B cell (primary cell): ENCODE results near the gene PDE3A. TPM values are rescaled to one million over a fixed set of nuclear protein-coding genes. Genes with fewer than 3 reads are reported as not detected.
A peak's percentile ranks its signal among the peaks of the same experiment; 100 is the strongest.

Experiments used
- ATAC-seq: fragments of 200-7000 bp; cut with Tn5 transposase; one replicate; pipeline ENCODE4 v1.10.0; 2021; ENCODE audit warnings: low read depth, mild to moderate bottlenecking, moderate number of reproducible peaks, moderate library complexity
- CTCF ChIA-PET: fragments of 350-600 bp; sonication (Branson Sonifier 250); formaldehyde crosslinking; loops from one replicate; lab custom pipeline; 2021; ENCODE audit warnings: antibody characterized with exemption, inconsistent platforms; lab: Charles Lee
- POLR2A ChIA-PET: fragments of 350-600 bp; sonication (Branson Sonifier 250); formaldehyde crosslinking; loops from one replicate; lab custom pipeline; 2021; ENCODE audit warnings: antibody characterized with exemption; lab: Charles Lee
- DNase-seq: peaks from one replicate; pipeline ENCODE4 v3.0.0; 2013
- H2AFZ ChIP-seq: 2 replicates; pipeline ENCODE4 v1.6.1; 2012; ENCODE audit warnings: mild to moderate bottlenecking, low read depth, low read length; ENCODE audit not compliant: insufficient read depth, poor library complexity, severe bottlenecking
- H3K27ac ChIP-seq, 2 donors: 1 replicate in 1 of 2; 2 replicates in 1 of 2; pipeline ENCODE4 v1.5.1; 2012 to 2013; ENCODE audit warnings: low read length in 2 of 2, mild to moderate bottlenecking in 2 of 2, moderate library complexity in 1 of 2
- H3K27me3 ChIP-seq, 4 experiments: fragments of 200-600 bp in 1 of 4; sonication (generic) in 1 of 4; replicated peaks in 1 of 4; 1 replicate in 2 of 4; 2 replicates in 2 of 4; pipeline versions ENCODE4 v1.6.1 to v1.7.0; 2013 to 2016; ENCODE audit warnings: low read length in 3 of 4, mild to moderate bottlenecking in 2 of 4, mixed read lengths in 1 of 4, moderate library complexity in 1 of 4; ENCODE audit not compliant: insufficient read depth in 4 of 4, control insufficient read depth in 3 of 4; ENCODE audit errors: control extremely low read depth in 1 of 4
- H3K36me3 ChIP-seq, 2 experiments: replicated peaks in 1 of 2; 1 replicate in 1 of 2; 2 replicates in 1 of 2; pipeline versions ENCODE4 v1.6.1 to v1.7.1; 2013; ENCODE audit warnings: low read length in 1 of 2; ENCODE audit not compliant: insufficient read depth in 2 of 2, control insufficient read depth in 1 of 2; ENCODE audit errors: control extremely low read depth in 1 of 2, extremely low read depth in 1 of 2
- H3K4me1 ChIP-seq, 2 donors: fragments of 200-600 bp in 1 of 2; sonication (generic) in 1 of 2; 1 replicate in 1 of 2; 2 replicates in 1 of 2; pipeline versions ENCODE4 v1.5.1 to v1.6.1; 2013 to 2017; ENCODE audit warnings: low read length in 2 of 2; ENCODE audit not compliant: control insufficient read depth in 2 of 2, insufficient read depth in 2 of 2
- H3K4me2 ChIP-seq: replicated peaks from 2 replicates; pipeline ENCODE3; 2012; ENCODE audit warnings: mild to moderate bottlenecking, low read depth, low read length; ENCODE audit not compliant: poor library complexity, severe bottlenecking
- H3K4me3 ChIP-seq, 5 experiments: fragments of 200-600 bp in 1 of 5; sonication (generic) in 1 of 5; 1 replicate in 3 of 5; 2 replicates in 2 of 5; pipeline versions ENCODE4 v1.5.1 to v1.7.0; 2011 to 2016; ENCODE audit warnings: low read length in 4 of 5, mild to moderate bottlenecking in 4 of 5, low read depth in 2 of 5, control low read depth in 1 of 5, moderate library complexity in 1 of 5; ENCODE audit not compliant: insufficient read depth in 1 of 5; ENCODE audit errors: control extremely low read depth in 1 of 5, extremely low read depth in 1 of 5
- H3K79me2 ChIP-seq: fragments of 200-600 bp; sonication (generic); one replicate; pipeline ENCODE4 v1.6.0; 2016; ENCODE audit warnings: low read length; ENCODE audit not compliant: control insufficient read depth, insufficient read depth
- H3K9ac ChIP-seq: fragments of 200-600 bp; sonication (generic); 2 replicates; pipeline ENCODE4 v1.6.1; 2017; ENCODE audit warnings: mild to moderate bottlenecking, low read length, moderate library complexity
- H3K9me3 ChIP-seq, 3 donors: one replicate each; pipeline versions ENCODE4 v1.6.1 to v1.7.1; 2013; ENCODE audit warnings: low read length in 2 of 3; ENCODE audit not compliant: control insufficient read depth in 2 of 3, insufficient read depth in 1 of 3; ENCODE audit errors: control extremely low read depth in 1 of 3
- H4K20me1 ChIP-seq: 2 replicates; pipeline ENCODE4 v1.6.0; 2012; ENCODE audit warnings: mild to moderate bottlenecking, low read length; ENCODE audit not compliant: insufficient read depth, control insufficient read depth, poor library complexity, severe bottlenecking
- H3K27ac Mint-ChIP-seq: one replicate; pipeline ENCODE4 v1.8.0; 2021; ENCODE audit warnings: mixed read lengths
- H3K27me3 Mint-ChIP-seq: one replicate; pipeline ENCODE4 v1.8.0; 2021; ENCODE audit warnings: mixed read lengths
- H3K4me1 Mint-ChIP-seq: one replicate; pipeline ENCODE4 v1.8.0; 2021; ENCODE audit warnings: mixed read lengths
- H3K4me3 Mint-ChIP-seq: one replicate; pipeline ENCODE4 v1.8.0; 2021; ENCODE audit warnings: mixed read lengths
- H3K9me3 Mint-ChIP-seq: one replicate; pipeline ENCODE4 v1.8.0; 2022; ENCODE audit warnings: mixed read lengths; ENCODE audit not compliant: insufficient read depth
- CTCF ChIP-seq: fragments of 200-600 bp; IDR thresholded peaks from one replicate; pipeline ENCODE4 v1.8.0; 2022; ENCODE audit warnings: antibody characterized with exemption, mild to moderate bottlenecking
- EZH2 ChIP-seq: IDR thresholded peaks from 2 replicates; pipeline ENCODE4 v1.6.1; 2012; ENCODE audit warnings: borderline replicate concordance, low read depth, mild to moderate bottlenecking, moderate library complexity, low read length; ENCODE audit not compliant: insufficient read depth, poor library complexity, severe bottlenecking
- WGBS: methylation state at CpG from one replicate; pipeline ENCODE4 v1.1.5; 2013; ENCODE audit warnings: missing lambda C conversion rate; ENCODE audit not compliant: insufficient coverage; 5-methylcytosine and 5-hydroxymethylcytosine counted together
- intact Hi-C: fragments of 100-400 bp; cut with micrococcal nuclease; formaldehyde crosslinking; loops from one replicate; pipeline ENCODE4 v1.10.0; 2022
- polyA plus RNA-seq: library from polyadenylated mRNA; depleted of rRNA; stranded (reverse); fragments of >200 nt; gene quantifications from 2 replicates; pipeline ENCODE4 v1.2.3, GENCODE V29; 2012
- total RNA-seq, 2 donors: library from RNA; stranded (reverse); fragments of 120-200 nt in 1 of 2; gene quantifications; 1 replicate in 1 of 2; 2 replicates in 1 of 2; pipeline versions ENCODE4 v1.2.3 to v1.2.4, GENCODE V29; 2013 to 2022

Gene PDE3A
- total and polyA plus RNA-seq, 2 donors (not counting 1 experiment from before 2014, with no cell fraction given), result not detected

DNA sequence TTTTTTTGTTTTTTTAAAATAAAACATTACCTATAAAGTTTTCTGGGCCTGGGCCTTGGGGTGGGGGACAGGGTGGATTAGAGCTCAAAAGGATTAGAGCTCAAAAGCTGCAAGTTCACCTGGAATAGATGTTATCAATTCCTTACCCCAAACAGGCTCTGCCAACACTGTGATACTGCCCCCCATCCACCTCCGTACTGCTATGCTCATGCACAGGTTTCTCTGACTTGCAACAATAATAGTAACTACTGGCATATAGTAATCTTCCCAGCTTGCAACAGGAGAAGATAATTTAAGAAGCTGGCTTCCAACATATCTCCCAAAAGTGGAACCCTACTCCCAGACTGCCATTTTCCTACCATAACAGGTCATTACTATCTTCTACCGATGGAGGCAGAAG is 275.5 kb downstream of the PDE3A start:
- Histone ChIP-seq H3K36me3 (no peaks in the 10 kb centered on the region), H3K4me3 (no peak overlapping the region), H3K27ac (no peak overlapping the region), H3K9me3 (no peaks in the 10 kb centered on the region), H3K4me2 (no peak overlapping the region), H4K20me1 (no peaks in the 10 kb centered on the region), H2AFZ (no peak overlapping the region), H3K9ac (no peak overlapping the region), H3K27me3 (no peaks in the 10 kb centered on the region), H3K79me2 (no peaks in the 10 kb centered on the region), H3K4me1 (no peaks in the 10 kb centered on the region)
- ChIA-PET CTCF (no interaction called here), POLR2A (no interaction called here)
- intact Hi-C loops, result no loop called here
- H3K4me1 Mint-ChIP-seq, result no peaks in the 10 kb centered on the region
- ATAC-seq (no peak), DNase-seq (no peak)
- no peak overlapping the region for H3K27ac Mint-ChIP-seq
- TF ChIP-seq CTCF (no peak), EZH2 (no peak)
- H3K9me3 Mint-ChIP-seq, result no peaks in the 10 kb centered on the region
- H3K27me3 Mint-ChIP-seq, result no peaks in the 10 kb centered on the region
- WGBS, result 100% methylated on average over 1 of the region's 2 CpGs
- H3K4me3 Mint-ChIP-seq, result no peak overlapping the region

DNA sequence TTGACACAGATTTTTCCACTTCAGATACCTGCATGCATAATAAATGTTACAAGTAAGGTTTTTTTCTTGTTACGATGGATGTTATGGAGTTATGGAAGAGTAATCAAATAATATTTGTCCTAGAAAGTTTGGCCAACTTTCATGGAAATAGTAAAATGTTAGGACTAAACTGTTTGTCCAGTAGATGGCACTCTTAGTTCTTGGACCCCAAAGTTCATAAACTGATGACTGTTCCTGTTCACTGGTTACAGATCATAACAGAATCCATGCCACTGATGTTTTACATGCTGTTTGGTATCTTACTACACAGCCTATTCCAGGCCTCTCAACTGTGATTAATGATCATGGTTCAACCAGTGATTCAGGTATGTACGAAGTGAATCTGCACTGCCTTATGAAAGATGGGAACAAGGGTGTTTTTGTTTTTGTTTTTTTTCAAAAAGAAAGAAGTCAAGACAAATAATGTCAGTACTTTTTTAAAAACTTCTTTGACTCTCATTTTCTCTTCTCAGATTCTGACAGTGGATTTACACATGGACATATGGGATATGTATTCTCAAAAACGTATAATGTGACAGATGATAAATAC is 278.0 kb downstream of the PDE3A start:
- Histone ChIP-seq H3K36me3 (no peaks in the 10 kb centered on the region), H3K27ac (no peak overlapping the region), H2AFZ (no peak overlapping the region), H3K4me3 (no peak overlapping the region), H3K27me3 (no peaks in the 10 kb centered on the region), H3K9ac (no peak overlapping the region), H3K4me2 (no peak overlapping the region), H4K20me1 (no peaks in the 10 kb centered on the region), H3K9me3 (no peaks in the 10 kb centered on the region), H3K4me1 (no peaks in the 10 kb centered on the region), H3K79me2 (no peaks in the 10 kb centered on the region)
- WGBS, result no CpG with 5 or more reads among the region's 3 CpGs
- no peak for ATAC-seq
- ChIA-PET CTCF (no interaction called here), POLR2A (no interaction called here)
- H3K27me3 Mint-ChIP-seq, result no peaks in the 10 kb centered on the region
- no peak overlapping the region for H3K27ac Mint-ChIP-seq
- H3K4me3 Mint-ChIP-seq, result no peak overlapping the region
- H3K9me3 Mint-ChIP-seq, result peaks cover 3% of the 10 kb centered on the region
- no peaks in the 10 kb centered on the region for H3K4me1 Mint-ChIP-seq
- TF ChIP-seq EZH2 (no peak), CTCF (peak; percentile 25)
- intact Hi-C loops, result no loop called here
- DNase-seq, result no peak
